ENCODE results near the gene TEDC2.

DNA sequence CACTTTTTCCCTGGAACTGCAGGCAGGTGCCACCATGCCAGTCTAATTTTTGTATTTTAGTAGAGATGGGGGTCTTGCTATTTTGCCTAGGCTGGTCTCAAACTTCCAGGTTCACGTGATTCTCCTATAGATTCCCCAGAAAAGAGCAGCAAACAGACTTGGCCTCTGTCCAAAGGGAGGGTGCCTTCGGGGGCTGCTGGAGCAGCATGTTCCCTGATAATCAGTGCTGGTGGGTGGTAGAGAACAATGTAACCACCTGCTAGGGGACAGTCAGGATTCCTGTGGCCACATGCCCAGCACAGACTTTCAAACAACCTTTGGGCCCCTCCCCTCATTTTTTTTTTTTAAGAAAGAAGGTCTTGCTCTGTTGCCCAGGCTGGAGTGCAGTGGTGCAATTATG lies 44.8 kb upstream of the TEDC2 start:
- TF ChIP-seq, protein P1, sequence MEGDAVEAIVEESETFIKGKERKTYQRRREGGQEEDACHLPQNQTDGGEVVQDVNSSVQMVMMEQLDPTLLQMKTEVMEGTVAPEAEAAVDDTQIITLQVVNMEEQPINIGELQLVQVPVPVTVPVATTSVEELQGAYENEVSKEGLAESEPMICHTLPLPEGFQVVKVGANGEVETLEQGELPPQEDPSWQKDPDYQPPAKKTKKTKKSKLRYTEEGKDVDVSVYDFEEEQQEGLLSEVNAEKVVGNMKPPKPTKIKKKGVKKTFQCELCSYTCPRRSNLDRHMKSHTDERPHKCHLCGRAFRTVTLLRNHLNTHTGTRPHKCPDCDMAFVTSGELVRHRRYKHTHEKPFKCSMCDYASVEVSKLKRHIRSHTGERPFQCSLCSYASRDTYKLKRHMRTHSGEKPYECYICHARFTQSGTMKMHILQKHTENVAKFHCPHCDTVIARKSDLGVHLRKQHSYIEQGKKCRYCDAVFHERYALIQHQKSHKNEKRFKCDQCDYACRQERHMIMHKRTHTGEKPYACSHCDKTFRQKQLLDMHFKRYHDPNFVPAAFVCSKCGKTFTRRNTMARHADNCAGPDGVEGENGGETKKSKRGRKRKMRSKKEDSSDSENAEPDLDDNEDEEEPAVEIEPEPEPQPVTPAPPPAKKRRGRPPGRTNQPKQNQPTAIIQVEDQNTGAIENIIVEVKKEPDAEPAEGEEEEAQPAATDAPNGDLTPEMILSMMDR (IDR thresholded peaks at IDR 0.05) = no peak
- no peak for TF ChIP-seq POLR2A (IDR thresholded peaks at IDR 0.05)
